Right lobe of liver (tissue), 4 donors: ENCODE measurements around the gene ARHGAP42.

ENCODE experiments used
- CTCF ChIP-seq, 4 donors: fragments of 200-600 bp in 3 of 4; fragments of 450-650 bp in 1 of 4; IDR thresholded peaks; one replicate each; pipeline versions ENCODE4 v1.5.1 to v1.8.0; 2016 to 2022; ENCODE audit warnings: antibody characterized with exemption in 4 of 4, mild to moderate bottlenecking in 2 of 4
- POLR2A ChIP-seq: fragments of 450-650 bp; IDR thresholded peaks from one replicate; pipeline ENCODE4 v1.6.1; 2017; ENCODE audit warnings: antibody characterized with exemption, mild to moderate bottlenecking
- donor health status: DM: no; HTN: no; CAD: no.
- donor health status: DM: no; HTN: no; CAD: no.
- donor health status: DM: no; HTN: yes; CAD: no.

DNA sequence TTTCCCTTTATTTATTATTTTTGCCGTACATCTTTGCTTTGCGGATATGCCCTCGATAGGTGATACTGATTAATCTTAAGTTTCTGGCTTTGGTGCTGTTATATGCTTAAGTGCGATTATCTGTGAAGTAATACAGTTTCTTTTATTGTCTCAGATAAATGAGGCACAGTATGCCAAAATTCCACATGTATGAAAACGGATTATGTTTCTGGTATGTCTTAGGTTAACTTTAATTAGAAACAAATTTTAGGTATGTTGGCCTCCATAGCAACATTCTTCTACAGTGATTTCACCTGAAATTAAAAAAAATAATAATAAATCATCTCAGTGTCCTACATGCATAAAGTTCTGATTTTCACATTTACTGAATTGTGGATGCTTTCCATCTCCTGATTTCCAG lies 119.2 kb downstream of the ARHGAP42 start:
- TF ChIP-seq CTCF (IDR thresholded peaks at IDR 0.05): no peak
- no peak for TF ChIP-seq POLR2A
